ENCODE data around the gene SLC46A3.

DNA sequence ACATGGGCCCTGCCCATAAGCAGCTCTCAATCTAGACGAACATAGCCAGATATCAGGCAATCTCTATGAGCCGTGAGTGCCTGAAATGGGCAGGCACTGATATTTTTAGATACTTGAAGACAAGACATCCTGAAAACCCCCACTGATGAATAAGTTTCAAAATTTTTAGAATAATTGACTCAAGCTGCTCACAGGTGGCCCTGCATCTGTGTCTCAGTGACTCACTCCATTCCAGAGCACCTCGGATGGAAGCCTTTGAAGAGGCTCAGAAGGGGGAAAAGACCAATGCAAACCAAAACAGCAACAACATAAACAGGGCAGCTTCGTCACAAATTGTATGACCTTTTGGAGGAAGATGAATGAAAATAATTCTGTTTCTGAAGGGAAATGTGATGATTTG lies 42.8 kb upstream of the SLC46A3 start:
- TF ChIP-seq, protein P1, sequence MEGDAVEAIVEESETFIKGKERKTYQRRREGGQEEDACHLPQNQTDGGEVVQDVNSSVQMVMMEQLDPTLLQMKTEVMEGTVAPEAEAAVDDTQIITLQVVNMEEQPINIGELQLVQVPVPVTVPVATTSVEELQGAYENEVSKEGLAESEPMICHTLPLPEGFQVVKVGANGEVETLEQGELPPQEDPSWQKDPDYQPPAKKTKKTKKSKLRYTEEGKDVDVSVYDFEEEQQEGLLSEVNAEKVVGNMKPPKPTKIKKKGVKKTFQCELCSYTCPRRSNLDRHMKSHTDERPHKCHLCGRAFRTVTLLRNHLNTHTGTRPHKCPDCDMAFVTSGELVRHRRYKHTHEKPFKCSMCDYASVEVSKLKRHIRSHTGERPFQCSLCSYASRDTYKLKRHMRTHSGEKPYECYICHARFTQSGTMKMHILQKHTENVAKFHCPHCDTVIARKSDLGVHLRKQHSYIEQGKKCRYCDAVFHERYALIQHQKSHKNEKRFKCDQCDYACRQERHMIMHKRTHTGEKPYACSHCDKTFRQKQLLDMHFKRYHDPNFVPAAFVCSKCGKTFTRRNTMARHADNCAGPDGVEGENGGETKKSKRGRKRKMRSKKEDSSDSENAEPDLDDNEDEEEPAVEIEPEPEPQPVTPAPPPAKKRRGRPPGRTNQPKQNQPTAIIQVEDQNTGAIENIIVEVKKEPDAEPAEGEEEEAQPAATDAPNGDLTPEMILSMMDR (conservative IDR thresholded peaks at IDR 0.05 in 1 of 2, IDR thresholded peaks at IDR 0.05 in 1 of 2; ENCODE audit: low read depth in 1 of 2, low read length in 2 of 2), result no peak
- TF ChIP-seq EZH2 (IDR thresholded peaks at IDR 0.05; ENCODE audit: low read length, missing control alignments), result no peak

Data from fibroblast of lung (primary cell).